GM23248 (cell line): ENCODE measurements around the gene PLXND1.

Experiments
- EZH2 ChIP-seq: fragments of 200-600 bp; sonication (generic); IDR thresholded peaks from 2 replicates; pipeline ENCODE4 v1.6.1; 2018; ENCODE audit warnings: antibody characterized with exemption, mild to moderate bottlenecking; ENCODE audit not compliant: insufficient read depth, poor library complexity, severe bottlenecking
- EZH2phosphoT487 ChIP-seq: fragments of 200-600 bp; sonication (generic); IDR thresholded peaks from 2 replicates; pipeline ENCODE4 v1.6.1; 2018; ENCODE audit warnings: antibody characterized with exemption, moderate library complexity, mild to moderate bottlenecking, low read depth; ENCODE audit not compliant: insufficient read depth

GRCh38 chr3:129558081-129558771 lies 48.2 kb downstream of the PLXND1 start:
- TF ChIP-seq EZH2phosphoT487 (no peak), EZH2 (no peak)
